Measurements from ENCODE around the gene TLK2.
A peak's percentile ranks its signal among the peaks of the same experiment; 100 is the strongest.

The TLK2 gene

GRCh38 chr17:62631086-62631935, 152.7 kb downstream of the TLK2 start:
- DNase-seq = no peak

GRCh38 chr17:62631936-62632924, 153.6 kb downstream of the TLK2 start:
- no peak for DNase-seq

- no peak for DNase-seq
These were observed 159.2 kb downstream of the TLK2 start for GRCh38 chr17:62637809-62638208.

GRCh38 chr17:62641153-62641552, 162.5 kb downstream of the TLK2 start:
- DNase-seq = no peak

- DNase-seq = no peak
These were observed 163.3 kb downstream of the TLK2 start for GRCh38 chr17:62641951-62642350.

GRCh38 chr17:62643496-62643895, 164.9 kb downstream of the TLK2 start:
- no peak for DNase-seq

GRCh38 chr17:62644487-62645173, 166.0 kb downstream of the TLK2 start:
- no peak for DNase-seq

- DNase-seq = no peak
These were observed 169.8 kb downstream of the TLK2 start for GRCh38 chr17:62648251-62648955.

- DNase-seq = no peak
These were observed 170.3 kb downstream of the TLK2 start for GRCh38 chr17:62648956-62649294.

- DNase-seq = no peak
These were observed 170.9 kb downstream of the TLK2 start for GRCh38 chr17:62649570-62649969.

- no peak for DNase-seq
These were observed 172.0 kb downstream of the TLK2 start for GRCh38 chr17:62650587-62650986.

- DNase-seq = peak; percentile 43
These were observed 173.8 kb downstream of the TLK2 start for GRCh38 chr17:62652251-62653001.

- DNase-seq = peak; percentile 98
These were observed 174.6 kb downstream of the TLK2 start for GRCh38 chr17:62653002-62653825.

GRCh38 chr17:62653826-62654761, 175.5 kb downstream of the TLK2 start:
- DNase-seq = peak; percentile 20

- DNase-seq = no peak
These were observed 177.0 kb downstream of the TLK2 start for GRCh38 chr17:62655656-62656055.

GRCh38 chr17:62656446-62656845, 177.8 kb downstream of the TLK2 start:
- DNase-seq = no peak

- no peak for DNase-seq
These were observed 178.6 kb downstream of the TLK2 start for GRCh38 chr17:62657145-62657665.

GRCh38 chr17:62657690-62658089, 179.1 kb downstream of the TLK2 start:
- no peak for DNase-seq
